SK-N-SH (cell line): ENCODE results near the gene PCCB.

Source experiments
- GABPA ChIP-seq: IDR thresholded peaks from 2 replicates; pipeline ENCODE4 v1.4.0; 2012; ENCODE audit warnings: low read depth, mild to moderate bottlenecking
- MXI1 ChIP-seq: IDR thresholded peaks from 2 replicates; pipeline ENCODE4 v1.6.1; 2012; ENCODE audit warnings: mild to moderate bottlenecking, low read depth, low read length, improper control_type of control experiment
- POLR2AphosphoS5 ChIP-seq: IDR thresholded peaks from 2 replicates; pipeline ENCODE4 v1.6.1; 2012; ENCODE audit warnings: low read depth, low read length
- RCOR1 ChIP-seq: fragments of 150-350 bp; IDR thresholded peaks from 2 replicates; pipeline ENCODE4 v1.6.1; 2017; ENCODE audit warnings: antibody characterized with exemption, low read length
- RFX5 ChIP-seq: IDR thresholded peaks from 2 replicates; pipeline ENCODE4 v1.6.1; 2012; ENCODE audit warnings: mild to moderate bottlenecking, improper control_type of control experiment, low read length
- RXRA ChIP-seq: IDR thresholded peaks from 2 replicates; pipeline ENCODE4 v1.4.0; 2012; ENCODE audit warnings: low read depth, mild to moderate bottlenecking, borderline replicate concordance
- TF ChIP-seq, protein P1 (sequence below): fragments of 200-600 bp; sonication (generic); IDR thresholded peaks from 2 replicates; pipeline ENCODE4 v1.6.1; 2017; ENCODE audit warnings: antibody characterized with exemption, mild to moderate bottlenecking, moderate library complexity
- TF ChIP-seq, protein P2 (sequence below): IDR thresholded peaks from 2 replicates; pipeline ENCODE4 v1.4.0; 2012; ENCODE audit warnings: low read depth
- TF ChIP-seq, protein P3 (sequence below): IDR thresholded peaks from 2 replicates; pipeline ENCODE4 v1.4.0; 2012; ENCODE audit warnings: low read depth, borderline replicate concordance
- TF ChIP-seq, protein P4 (sequence below): fragments of 150-350 bp; IDR thresholded peaks from 2 replicates; pipeline ENCODE4 v1.6.1; 2017; ENCODE audit warnings: antibody characterized with exemption, low read length, low read depth, borderline replicate concordance

DNA sequence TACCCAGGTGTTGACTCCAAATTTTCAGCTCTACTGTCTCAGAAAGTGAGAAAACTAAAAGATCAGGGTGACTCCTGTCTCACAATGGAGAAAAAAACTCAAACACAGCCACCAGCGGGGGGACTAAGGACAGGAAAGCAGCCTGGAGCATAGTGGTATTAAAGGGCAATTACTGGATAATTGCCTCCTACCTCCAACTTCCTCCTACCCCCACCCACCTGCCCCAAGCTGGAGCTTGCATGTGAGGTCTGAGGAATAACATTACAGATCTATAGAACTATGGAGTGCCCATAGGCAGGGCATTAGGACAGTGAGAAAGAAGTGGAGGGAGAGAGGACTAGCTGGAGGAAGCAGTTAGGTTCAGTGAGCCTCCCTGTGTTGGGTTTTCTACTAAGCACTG lies 2.7 kb upstream of the PCCB start:
- TF ChIP-seq RFX5: no peak
- TF ChIP-seq, protein P1, sequence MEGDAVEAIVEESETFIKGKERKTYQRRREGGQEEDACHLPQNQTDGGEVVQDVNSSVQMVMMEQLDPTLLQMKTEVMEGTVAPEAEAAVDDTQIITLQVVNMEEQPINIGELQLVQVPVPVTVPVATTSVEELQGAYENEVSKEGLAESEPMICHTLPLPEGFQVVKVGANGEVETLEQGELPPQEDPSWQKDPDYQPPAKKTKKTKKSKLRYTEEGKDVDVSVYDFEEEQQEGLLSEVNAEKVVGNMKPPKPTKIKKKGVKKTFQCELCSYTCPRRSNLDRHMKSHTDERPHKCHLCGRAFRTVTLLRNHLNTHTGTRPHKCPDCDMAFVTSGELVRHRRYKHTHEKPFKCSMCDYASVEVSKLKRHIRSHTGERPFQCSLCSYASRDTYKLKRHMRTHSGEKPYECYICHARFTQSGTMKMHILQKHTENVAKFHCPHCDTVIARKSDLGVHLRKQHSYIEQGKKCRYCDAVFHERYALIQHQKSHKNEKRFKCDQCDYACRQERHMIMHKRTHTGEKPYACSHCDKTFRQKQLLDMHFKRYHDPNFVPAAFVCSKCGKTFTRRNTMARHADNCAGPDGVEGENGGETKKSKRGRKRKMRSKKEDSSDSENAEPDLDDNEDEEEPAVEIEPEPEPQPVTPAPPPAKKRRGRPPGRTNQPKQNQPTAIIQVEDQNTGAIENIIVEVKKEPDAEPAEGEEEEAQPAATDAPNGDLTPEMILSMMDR: no peak
- TF ChIP-seq MXI1: no peak
- no peak for TF ChIP-seq RCOR1
- no peak for TF ChIP-seq POLR2AphosphoS5
- TF ChIP-seq, protein P2, sequence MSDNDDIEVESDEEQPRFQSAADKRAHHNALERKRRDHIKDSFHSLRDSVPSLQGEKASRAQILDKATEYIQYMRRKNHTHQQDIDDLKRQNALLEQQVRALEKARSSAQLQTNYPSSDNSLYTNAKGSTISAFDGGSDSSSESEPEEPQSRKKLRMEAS: no peak
- TF ChIP-seq, protein P3, sequence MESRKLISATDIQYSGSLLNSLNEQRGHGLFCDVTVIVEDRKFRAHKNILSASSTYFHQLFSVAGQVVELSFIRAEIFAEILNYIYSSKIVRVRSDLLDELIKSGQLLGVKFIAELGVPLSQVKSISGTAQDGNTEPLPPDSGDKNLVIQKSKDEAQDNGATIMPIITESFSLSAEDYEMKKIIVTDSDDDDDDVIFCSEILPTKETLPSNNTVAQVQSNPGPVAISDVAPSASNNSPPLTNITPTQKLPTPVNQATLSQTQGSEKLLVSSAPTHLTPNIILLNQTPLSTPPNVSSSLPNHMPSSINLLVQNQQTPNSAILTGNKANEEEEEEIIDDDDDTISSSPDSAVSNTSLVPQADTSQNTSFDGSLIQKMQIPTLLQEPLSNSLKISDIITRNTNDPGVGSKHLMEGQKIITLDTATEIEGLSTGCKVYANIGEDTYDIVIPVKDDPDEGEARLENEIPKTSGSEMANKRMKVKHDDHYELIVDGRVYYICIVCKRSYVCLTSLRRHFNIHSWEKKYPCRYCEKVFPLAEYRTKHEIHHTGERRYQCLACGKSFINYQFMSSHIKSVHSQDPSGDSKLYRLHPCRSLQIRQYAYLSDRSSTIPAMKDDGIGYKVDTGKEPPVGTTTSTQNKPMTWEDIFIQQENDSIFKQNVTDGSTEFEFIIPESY: no peak
- TF ChIP-seq, protein P4, sequence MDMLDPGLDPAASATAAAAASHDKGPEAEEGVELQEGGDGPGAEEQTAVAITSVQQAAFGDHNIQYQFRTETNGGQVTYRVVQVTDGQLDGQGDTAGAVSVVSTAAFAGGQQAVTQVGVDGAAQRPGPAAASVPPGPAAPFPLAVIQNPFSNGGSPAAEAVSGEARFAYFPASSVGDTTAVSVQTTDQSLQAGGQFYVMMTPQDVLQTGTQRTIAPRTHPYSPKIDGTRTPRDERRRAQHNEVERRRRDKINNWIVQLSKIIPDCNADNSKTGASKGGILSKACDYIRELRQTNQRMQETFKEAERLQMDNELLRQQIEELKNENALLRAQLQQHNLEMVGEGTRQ: no peak
- no peak for TF ChIP-seq GABPA
- no peak for TF ChIP-seq RXRA
